HG02943 (cell line): Measurements from ENCODE around the gene DDX39A.
"Not testable (repeated sequence)": the region's sequence is repeated elsewhere in the genome, so short reads cannot be mapped to it uniquely, and the experiment has no call there.

Source experiments
- ATAC-seq: cut with Tn5 transposase; IDR thresholded peaks from one replicate; pipeline ENCODE4 v1.9.1; 2021; ENCODE audit warnings: mild to moderate bottlenecking, low read depth, moderate library complexity; ENCODE audit not compliant: unreplicated experiment

Gene DDX39A

GRCh38 chr19:14419106-14419813 lies at the start of gene DDX39A:
TSS of gene DDX39A (minus strand) at chr19:14419341. CDS start at chr19:14413220, 6,121 bp downstream.
- peak; percentile 88 for ATAC-seq

GRCh38 chr19:14467816-14468215 lies 48.7 kb upstream of the DDX39A start:
- ATAC-seq: no peak

GRCh38 chr19:14467391-14467790 lies 48.2 kb upstream of the DDX39A start:
- ATAC-seq: no peak

GRCh38 chr19:14463747-14464146 lies 44.6 kb upstream of the DDX39A start:
- no peak for ATAC-seq

GRCh38 chr19:14462401-14462800 lies 43.3 kb upstream of the DDX39A start:
- ATAC-seq: not testable (repeated sequence)

- no peak for ATAC-seq
These were observed 41.8 kb upstream of the DDX39A start for GRCh38 chr19:14460935-14461334.

GRCh38 chr19:14459703-14460102 lies 40.6 kb upstream of the DDX39A start:
- ATAC-seq: no peak

GRCh38 chr19:14452303-14452702 lies 33.2 kb upstream of the DDX39A start:
- not testable (repeated sequence) for ATAC-seq

- no peak for ATAC-seq
These were observed 31.7 kb upstream of the DDX39A start for GRCh38 chr19:14450876-14451275.

GRCh38 chr19:14450168-14450874 lies 31.2 kb upstream of the DDX39A start:
- no peak for ATAC-seq

- no peak for ATAC-seq
These were observed 30.2 kb upstream of the DDX39A start for GRCh38 chr19:14449321-14449720.

GRCh38 chr19:14446336-14447036 lies 27.3 kb upstream of the DDX39A start:
- ATAC-seq: no peak

- no peak for ATAC-seq
These were observed 24.6 kb upstream of the DDX39A start for GRCh38 chr19:14443632-14444216.

- ATAC-seq: no peak
These were observed 23.9 kb upstream of the DDX39A start for GRCh38 chr19:14442891-14443631.

- ATAC-seq: no peak
These were observed 22.1 kb upstream of the DDX39A start for GRCh38 chr19:14441041-14441938.

- ATAC-seq: peak; percentile 81
These were observed 20.9 kb upstream of the DDX39A start for GRCh38 chr19:14440049-14440448.

GRCh38 chr19:14439014-14439413 lies 19.9 kb upstream of the DDX39A start:
- no peak for ATAC-seq

GRCh38 chr19:14437578-14438140 lies 18.5 kb upstream of the DDX39A start:
- ATAC-seq: no peak
